ENCODE results near the gene TNS1.

- TF ChIP-seq SFPQ (IDR thresholded peaks at IDR 0.05; ENCODE audit: low read depth, low read length) (no peak), USF1 (CRISPR knock-in tag; IDR thresholded peaks at IDR 0.05) (no peak), KLF1 (tag; IDR thresholded peaks at IDR 0.05) (no peak), CTCF (IDR thresholded peaks at IDR 0.05 in 2 of 3, conservative IDR thresholded peaks at IDR 0.05 in 1 of 3; ENCODE audit: insufficient read depth in 2 of 3, low read depth in 1 of 3, low read length in 3 of 3) (no peak), KAT8 (IDR thresholded peaks at IDR 0.05; ENCODE audit: low read depth) (no peak), ATF7 (IDR thresholded peaks at IDR 0.05) (no peak), NRF1 (conservative IDR thresholded peaks at IDR 0.05 in 1 of 2, IDR thresholded peaks at IDR 0.05 in 1 of 2) (no peak), MBD1 (CRISPR knock-in tag; IDR thresholded peaks at IDR 0.05) (no peak), HDAC2 (IDR thresholded peaks at IDR 0.05) (no peak), E2F1 (CRISPR knock-in tag; IDR thresholded peaks at IDR 0.05) (no peak), MYBL2 (IDR thresholded peaks at IDR 0.05; ENCODE audit: low read depth) (no peak), MYBL2 (CRISPR knock-in tag; IDR thresholded peaks at IDR 0.05; ENCODE audit: borderline replicate concordance) (no peak), POLR2AphosphoS5 (IDR thresholded peaks at IDR 0.05; ENCODE audit: control insufficient read depth, insufficient read depth, low read depth, low read length) (no peak), ZNF830 (CRISPR knock-in tag; IDR thresholded peaks at IDR 0.05) (no peak)
Observed at GRCh38 chr2:217875138-217875537, 127.7 kb downstream of the TNS1 start.

Data from K562 (cell line).